A673 (cell line): ENCODE measurements around the gene SLC2A9. TPM values are rescaled to one million over a fixed set of nuclear protein-coding genes. Genes with fewer than 3 reads are reported as not detected.

Experiments
- BruUV-seq: library from RNA; stranded (reverse); fragments of 400-500 nt; replicated peaks from 2 replicates; lab custom pipeline; 2021; lab: Mats Ljungman, UMichigan
- CTCF ChIA-PET: fragments of 300-600 bp; sonication (Branson Sonifier 250); formaldehyde crosslinking; loops from one replicate; lab custom pipeline; 2022; ENCODE audit warnings: antibody characterized with exemption; lab: Charles Lee
- POLR2A ChIA-PET: fragments of 300-600 bp; sonication (Branson Sonifier 250); formaldehyde crosslinking; loops from one replicate; lab custom pipeline; 2022; ENCODE audit warnings: antibody characterized with exemption; ENCODE audit not compliant: low non-redundant PET; lab: Charles Lee
- DNase-seq: peaks from one replicate; pipeline ENCODE4 v3.0.0-alpha.2; 2015; ENCODE audit warnings: low spot score
- H3K27ac ChIP-seq: fragments of 200-600 bp; sonication (generic); 2 replicates; pipeline ENCODE4 v1.5.1; 2016; ENCODE audit warnings: mixed run types, low read depth, mild to moderate bottlenecking, mixed read lengths, antibody characterized with exemption, low read length; ENCODE audit not compliant: poor library complexity, severe bottlenecking
- H3K27me3 ChIP-seq: fragments of 200-600 bp; sonication (generic); replicated peaks from 2 replicates; pipeline ENCODE4 v1.6.1; 2017; ENCODE audit warnings: mixed run types, low read depth, mild to moderate bottlenecking, mixed read lengths, antibody characterized with exemption, low read length; ENCODE audit not compliant: insufficient read depth, poor library complexity
- H3K36me3 ChIP-seq: fragments of 200-600 bp; sonication (generic); 2 replicates; pipeline ENCODE4 v1.6.1; 2016; ENCODE audit warnings: mixed run types, mild to moderate bottlenecking, mixed read lengths, antibody characterized with exemption, low read length; ENCODE audit not compliant: insufficient read depth, poor library complexity, severe bottlenecking
- H3K4me1 ChIP-seq: fragments of 200-600 bp; sonication (generic); 2 replicates; pipeline ENCODE4 v1.6.1; 2017; ENCODE audit warnings: mixed run types, mild to moderate bottlenecking, mixed read lengths, antibody characterized with exemption, low read length; ENCODE audit not compliant: insufficient read depth, poor library complexity, severe bottlenecking
- H3K4me3 ChIP-seq: fragments of 200-600 bp; sonication (generic); 2 replicates; pipeline ENCODE4 v1.5.1; 2016; ENCODE audit warnings: low read depth, mixed run types, mild to moderate bottlenecking, mixed read lengths, low read length; ENCODE audit not compliant: poor library complexity, severe bottlenecking
- H3K9me3 ChIP-seq: fragments of 200-600 bp; sonication (generic); 2 replicates; pipeline ENCODE4 v1.6.1; 2016; ENCODE audit warnings: mixed run types, low read depth, mild to moderate bottlenecking, mixed read lengths, antibody characterized with exemption, low read length; ENCODE audit not compliant: poor library complexity, severe bottlenecking
- EZH2 ChIP-seq: fragments of 200-600 bp; sonication (generic); IDR thresholded peaks from 2 replicates; pipeline ENCODE4 v1.6.1; 2017; ENCODE audit warnings: borderline replicate concordance, low read depth, mild to moderate bottlenecking, mixed read lengths, antibody characterized with exemption, low read length; ENCODE audit not compliant: poor library complexity, severe bottlenecking
- intact Hi-C: fragments of 100-400 bp; cut with micrococcal nuclease; formaldehyde crosslinking; loops from one replicate; pipeline ENCODE4 v1.10.0; 2022; ENCODE audit not compliant: unreplicated experiment
- total RNA-seq: library from RNA; stranded (reverse); gene quantifications from 2 replicates; pipeline ENCODE4 v1.2.3, GENCODE V29; 2021
- TF ChIP-seq, protein P1 (sequence below): fragments of 300-800, 200-600 bp; sonication (generic); conservative IDR thresholded peaks from 2 replicates; pipeline ENCODE4 v1.5.1; 2017; ENCODE audit warnings: low read depth, mild to moderate bottlenecking, antibody characterized with exemption, low read length, moderate library complexity, mixed read lengths

SLC2A9 gene
- total RNA-seq, 1 experiment from 2014 or later, result not detected

DNA sequence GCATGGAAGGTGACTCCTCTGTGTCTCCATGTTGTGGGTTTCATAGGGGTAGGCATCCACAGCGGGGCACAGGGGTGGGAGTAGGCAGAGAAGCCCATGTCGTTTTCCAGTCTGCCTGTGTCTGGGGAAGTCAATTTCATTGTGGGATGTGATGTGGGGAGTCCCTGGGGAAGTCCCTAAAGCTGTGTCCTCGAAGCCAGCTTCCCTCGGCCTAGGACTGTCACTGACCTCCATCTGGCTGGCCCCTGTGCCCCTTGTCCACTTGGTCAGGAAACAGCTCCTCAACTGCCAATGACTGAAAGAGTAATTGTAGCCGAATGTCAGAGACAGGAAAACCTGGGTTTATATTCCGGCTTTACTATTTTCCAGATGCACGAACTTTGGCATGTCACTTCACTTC is 130.2 kb downstream of the SLC2A9 start:
- no peak for DNase-seq
- H3K27me3 ChIP-seq, result peaks cover 3% of the 10 kb centered on the region
- no peaks in the 10 kb centered on the region for H3K36me3 ChIP-seq
- TF ChIP-seq, protein P1, sequence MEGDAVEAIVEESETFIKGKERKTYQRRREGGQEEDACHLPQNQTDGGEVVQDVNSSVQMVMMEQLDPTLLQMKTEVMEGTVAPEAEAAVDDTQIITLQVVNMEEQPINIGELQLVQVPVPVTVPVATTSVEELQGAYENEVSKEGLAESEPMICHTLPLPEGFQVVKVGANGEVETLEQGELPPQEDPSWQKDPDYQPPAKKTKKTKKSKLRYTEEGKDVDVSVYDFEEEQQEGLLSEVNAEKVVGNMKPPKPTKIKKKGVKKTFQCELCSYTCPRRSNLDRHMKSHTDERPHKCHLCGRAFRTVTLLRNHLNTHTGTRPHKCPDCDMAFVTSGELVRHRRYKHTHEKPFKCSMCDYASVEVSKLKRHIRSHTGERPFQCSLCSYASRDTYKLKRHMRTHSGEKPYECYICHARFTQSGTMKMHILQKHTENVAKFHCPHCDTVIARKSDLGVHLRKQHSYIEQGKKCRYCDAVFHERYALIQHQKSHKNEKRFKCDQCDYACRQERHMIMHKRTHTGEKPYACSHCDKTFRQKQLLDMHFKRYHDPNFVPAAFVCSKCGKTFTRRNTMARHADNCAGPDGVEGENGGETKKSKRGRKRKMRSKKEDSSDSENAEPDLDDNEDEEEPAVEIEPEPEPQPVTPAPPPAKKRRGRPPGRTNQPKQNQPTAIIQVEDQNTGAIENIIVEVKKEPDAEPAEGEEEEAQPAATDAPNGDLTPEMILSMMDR, result no peak
- no peak for TF ChIP-seq EZH2
- H3K27ac ChIP-seq, result no peak overlapping the region
- H3K4me1 ChIP-seq, result no peaks in the 10 kb centered on the region
- intact Hi-C loops, result no loop called here
- ChIA-PET CTCF (no interaction called here), POLR2A (no interaction called here)
- H3K9me3 ChIP-seq, result no peaks in the 10 kb centered on the region
- no peak overlapping the region for H3K4me3 ChIP-seq
- no TSS peak for BruUV-seq

DNA sequence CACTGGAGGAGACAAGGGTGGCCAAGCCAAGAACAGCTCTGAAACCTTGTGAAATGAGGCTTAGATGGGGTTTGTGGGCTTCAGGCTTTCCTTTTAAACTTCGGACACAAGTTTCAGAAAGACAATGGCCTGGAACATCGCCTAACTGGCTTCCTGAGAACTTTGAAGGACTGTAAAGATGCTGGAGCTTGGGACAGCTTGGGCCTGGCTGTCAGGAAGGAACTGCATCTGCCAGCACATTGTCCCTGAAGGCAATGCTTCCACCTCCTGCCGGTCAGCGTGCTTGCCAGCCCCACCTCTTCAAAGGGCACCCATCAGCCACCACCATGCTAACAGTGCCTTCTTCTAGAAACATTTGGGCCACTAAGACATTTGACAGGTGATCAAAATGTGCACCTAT is 132.0 kb downstream of the SLC2A9 start:
- H3K4me1 ChIP-seq, result no peaks in the 10 kb centered on the region
- no peak overlapping the region for H3K27ac ChIP-seq
- H3K27me3 ChIP-seq, result no peaks in the 10 kb centered on the region
- ChIA-PET CTCF (no interaction called here), POLR2A (no interaction called here)
- no peaks in the 10 kb centered on the region for H3K9me3 ChIP-seq
- no peak for TF ChIP-seq EZH2
- TF ChIP-seq, protein P1, result no peak
- intact Hi-C loops, result no loop called here
- H3K4me3 ChIP-seq, result no peak overlapping the region
- no TSS peak for BruUV-seq
- no peak for DNase-seq
- H3K36me3 ChIP-seq, result no peaks in the 10 kb centered on the region

DNA sequence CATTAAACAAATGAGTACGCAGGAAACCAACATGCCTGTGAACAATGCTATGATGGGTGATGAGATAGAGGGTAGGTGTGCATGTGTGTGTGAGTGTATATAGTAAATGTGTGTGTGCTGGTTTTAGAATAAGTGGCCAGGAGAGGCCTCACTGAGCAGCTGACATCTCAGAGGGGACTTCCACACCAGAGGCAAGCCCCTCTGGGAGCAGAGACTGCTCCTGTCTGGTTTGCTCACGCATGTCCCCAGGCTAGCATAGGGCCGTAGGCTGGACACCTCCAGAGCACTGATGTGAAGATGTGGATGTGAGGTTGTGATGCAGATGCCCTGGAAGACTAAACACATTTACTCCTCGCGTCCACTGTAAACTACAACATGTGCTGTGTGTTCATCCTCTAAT is 135.3 kb downstream of the SLC2A9 start:
- DNase-seq, result no peak
- CTCF ChIA-PET, result no interaction called here
- Histone ChIP-seq H3K9me3 (no peaks in the 10 kb centered on the region), H3K27ac (no peak overlapping the region), H3K27me3 (no peaks in the 10 kb centered on the region), H3K4me1 (no peaks in the 10 kb centered on the region), H3K36me3 (no peaks in the 10 kb centered on the region), H3K4me3 (no peak overlapping the region)
- POLR2A ChIA-PET, result no interaction called here
- intact Hi-C loops, result no loop called here
- TF ChIP-seq, protein P1, result no peak
- no TSS peak for BruUV-seq
